ENCODE measurements around the gene TAF6.

The TAF6 gene

GRCh38 chr7:100120733-100121036 is 1.5 kb upstream of the TAF6 start:
- no peak for DNase-seq

GRCh38 chr7:100119970-100120732 is 993 bp upstream of the TAF6 start:
- peak; percentile 66 for DNase-seq

- DNase-seq: no peak
Measured at GRCh38 chr7:100118388-100119071, 628 bp downstream of the TAF6 start.

- no peak for DNase-seq
Measured at GRCh38 chr7:100115026-100115425, 4.1 kb downstream of the TAF6 start.

- no peak for DNase-seq
Measured at GRCh38 chr7:100111914-100112313, 7.2 kb downstream of the TAF6 start.

GRCh38 chr7:100111156-100111555 is 8.0 kb downstream of the TAF6 start:
- DNase-seq: no peak

- no peak for DNase-seq
Measured at GRCh38 chr7:100109521-100110163, 9.5 kb downstream of the TAF6 start.

- no peak for DNase-seq
Measured at GRCh38 chr7:100107890-100108289, 11.3 kb downstream of the TAF6 start.

GRCh38 chr7:100107125-100107737 is 11.9 kb downstream of the TAF6 start:
- DNase-seq: no peak

- DNase-seq: no peak
Measured at GRCh38 chr7:100106633-100107032, 12.5 kb downstream of the TAF6 start.

GRCh38 chr7:100105534-100105933 is 13.6 kb downstream of the TAF6 start:
- DNase-seq: no peak

GRCh38 chr7:100102950-100103840 is 16.0 kb downstream of the TAF6 start:
- DNase-seq: no peak

GRCh38 chr7:100101016-100101862 is 17.9 kb downstream of the TAF6 start, which contains the start of the genes AP4M1 and MCM7:
TSS of gene AP4M1 (plus strand) at chr7:100101643. CDS start at chr7:100101715, 72 bp downstream.
TSS of gene MCM7 (minus strand) at chr7:100101397. CDS start at chr7:100101294, 103 bp downstream.
- DNase-seq: peak; percentile 94

- DNase-seq: peak; percentile 87
Measured at GRCh38 chr7:100100420-100101015, 18.6 kb downstream of the TAF6 start.

GRCh38 chr7:100099452-100099851 is 19.7 kb downstream of the TAF6 start:
- no peak for DNase-seq

GRCh38 chr7:100098913-100099312 is 20.2 kb downstream of the TAF6 start:
- DNase-seq: no peak

- no peak for DNase-seq
Measured at GRCh38 chr7:100095704-100096103, 23.5 kb downstream of the TAF6 start.

GRCh38 chr7:100095289-100095688 is 23.9 kb downstream of the TAF6 start:
- DNase-seq: no peak

GRCh38 chr7:100093925-100094486 is 25.2 kb downstream of the TAF6 start:
- no peak for DNase-seq

GRCh38 chr7:100093498-100093897 is 25.7 kb downstream of the TAF6 start:
- DNase-seq: no peak

GRCh38 chr7:100093054-100093453 is 26.1 kb downstream of the TAF6 start:
- DNase-seq: no peak

Measured in NCI-H1694 (cell line).